Loucy (cell line): ENCODE results near the gene PRLR.

Experiments used
- CTCF ChIP-seq: fragments of 200-600 bp; sonication (generic); conservative IDR thresholded peaks from 2 replicates; pipeline ENCODE4 v1.5.1; 2014; ENCODE audit warnings: mild to moderate bottlenecking, antibody characterized with exemption, low read length
- EZH2phosphoT487 ChIP-seq: fragments of 200-600 bp; IDR thresholded peaks from 2 replicates; pipeline ENCODE4 v1.6.1; 2018; ENCODE audit warnings: antibody characterized with exemption, mild to moderate bottlenecking, moderate library complexity, borderline replicate concordance

- TF ChIP-seq CTCF (no peak), EZH2phosphoT487 (no peak)
Observed at GRCh38 chr5:35197351-35197750, 32.9 kb downstream of the PRLR start.
